CD4-positive, alpha-beta T cell (primary cell): Measurements from ENCODE around the gene ABR. TPM values are rescaled to one million over a fixed set of nuclear protein-coding genes. Genes with fewer than 3 reads are reported as not detected.

Source experiments
- ATAC-seq: fragments of 200-7000 bp; cut with Tn5 transposase; one replicate; pipeline ENCODE4 v1.10.0; 2022; ENCODE audit warnings: mild to moderate bottlenecking; ENCODE audit not compliant: poor library complexity
- CTCF ChIA-PET: fragments of 350-600 bp; sonication (Branson Sonifier 250); formaldehyde crosslinking; loops from one replicate; lab custom pipeline; 2021; ENCODE audit warnings: antibody characterized with exemption, inconsistent platforms; lab: Charles Lee
- POLR2A ChIA-PET: fragments of 350-600 bp; sonication (Branson Sonifier 250); formaldehyde crosslinking; loops from one replicate; lab custom pipeline; 2021; ENCODE audit warnings: antibody characterized with exemption, inconsistent platforms; lab: Charles Lee
- DNase-seq, 14 experiments: peaks; one replicate each; pipeline ENCODE4 v3.0.0-alpha.2; 2013 to 2020; ENCODE audit warnings: mixed read lengths in 2 of 14
- H3K27ac ChIP-seq, 2 donors: one replicate each; pipeline versions ENCODE4 v1.5.1 to v1.7.0; 2013; ENCODE audit warnings: low read length in 2 of 2, low read depth in 1 of 2, mild to moderate bottlenecking in 1 of 2
- H3K27me3 ChIP-seq, 2 experiments: 1 replicate in 1 of 2; 2 replicates in 1 of 2; pipeline versions ENCODE4 v1.6.1 to v1.7.0; 2013; ENCODE audit warnings: low read length in 2 of 2, control low read depth in 1 of 2, mild to moderate bottlenecking in 1 of 2, moderate library complexity in 1 of 2; ENCODE audit not compliant: insufficient read depth in 2 of 2, control insufficient read depth in 1 of 2
- H3K36me3 ChIP-seq: one replicate; pipeline ENCODE4 v1.6.1; 2013; ENCODE audit warnings: low read length, control low read depth; ENCODE audit not compliant: insufficient read depth
- H3K4me1 ChIP-seq: one replicate; pipeline ENCODE4 v1.6.1; 2013; ENCODE audit warnings: low read length, control low read depth; ENCODE audit not compliant: insufficient read depth
- H3K4me3 ChIP-seq: one replicate; pipeline ENCODE4 v1.5.1; 2013; ENCODE audit warnings: mild to moderate bottlenecking, low read length, moderate library complexity
- H3K9me3 ChIP-seq, 2 experiments: 1 replicate in 1 of 2; 2 replicates in 1 of 2; pipeline versions ENCODE4 v1.6.1 to v1.7.0; 2013; ENCODE audit warnings: low read length in 2 of 2, mild to moderate bottlenecking in 2 of 2, control low read depth in 1 of 2, moderate library complexity in 1 of 2; ENCODE audit not compliant: control insufficient read depth in 1 of 2, insufficient read depth in 1 of 2
- H3K27ac Mint-ChIP-seq: one replicate; pipeline ENCODE4 v1.8.0; 2020; ENCODE audit warnings: mixed read lengths
- H3K27me3 Mint-ChIP-seq: one replicate; pipeline ENCODE4 v1.8.0; 2021; ENCODE audit warnings: mixed read lengths
- H3K36me3 Mint-ChIP-seq: one replicate; pipeline ENCODE4 v1.8.0; 2021; ENCODE audit warnings: low read depth, mixed read lengths
- H3K4me1 Mint-ChIP-seq: one replicate; pipeline ENCODE4 v1.8.0; 2021; ENCODE audit warnings: low read depth, mixed read lengths
- H3K4me3 Mint-ChIP-seq: one replicate; pipeline ENCODE4 v1.8.0; 2020; ENCODE audit warnings: mild to moderate bottlenecking, mixed read lengths
- H3K9me3 Mint-ChIP-seq: one replicate; pipeline ENCODE4 v1.8.0; 2020; ENCODE audit warnings: mixed read lengths
- CTCF ChIP-seq: fragments of 200-600 bp; IDR thresholded peaks from one replicate; pipeline ENCODE4 v1.8.0; 2022; ENCODE audit warnings: antibody characterized with exemption, mild to moderate bottlenecking
- intact Hi-C, 2 experiments: fragments of 100-400 bp; cut with DNase I in 1 of 2; cut with micrococcal nuclease in 1 of 2; formaldehyde crosslinking; loops; one replicate each; pipeline versions ENCODE4 v1.15.1 to v1.9.0; 2023 to 2025; cut with DNase I, micrococcal nuclease
- total RNA-seq, 174 experiments: library from RNA in 2 of 174; stranded (reverse) in 2 of 174; gene quantifications; one replicate each; pipeline ENCODE4 v1.2.3 and lab custom pipeline; 2021 to 2026

Gene ABR
- total RNA-seq, 2 experiments from 2014 or later, result 72.4 to 74.8 TPM

- Histone ChIP-seq H3K27ac (no peak overlapping the region), H3K4me3 (no peak overlapping the region), H3K36me3 (no peaks in the 10 kb centered on the region), H3K4me1 (no peaks in the 10 kb centered on the region), H3K9me3 (peaks cover 0 to 9% of the 10 kb centered on the region in 2 experiments), H3K27me3 (no peaks in the 10 kb centered on the region)
- intact Hi-C loops, result no loop called here
- no peak for TF ChIP-seq CTCF
- Mint-ChIP-seq H3K4me3 (no peak overlapping the region), H3K27me3 (no peaks in the 10 kb centered on the region), H3K9me3 (no peaks in the 10 kb centered on the region), H3K36me3 (no peaks in the 10 kb centered on the region), H3K4me1 (no peaks in the 10 kb centered on the region), H3K27ac (no peak overlapping the region)
- POLR2A ChIA-PET, result no interaction called here
- CTCF ChIA-PET, result no interaction called here
- ATAC-seq, result no peak
- DNase-seq, result no peak
These were observed 29.9 kb downstream of the ABR start for GRCh38 chr17:1149869-1150268.

- no peak overlapping the region for H3K27ac ChIP-seq
- DNase-seq, result no peak
- Mint-ChIP-seq H3K4me3 (no peak overlapping the region), H3K4me1 (no peaks in the 10 kb centered on the region), H3K9me3 (no peaks in the 10 kb centered on the region), H3K36me3 (no peaks in the 10 kb centered on the region), H3K27ac (no peak overlapping the region), H3K27me3 (no peaks in the 10 kb centered on the region)
- no peaks in the 10 kb centered on the region for H3K36me3 ChIP-seq
- ATAC-seq, result no peak
- TF ChIP-seq CTCF, result no peak
- POLR2A ChIA-PET, result no interaction called here
- H3K27me3 ChIP-seq, result no peaks in the 10 kb centered on the region
- H3K4me3 ChIP-seq, result no peak overlapping the region
- CTCF ChIA-PET, result no interaction called here
- peaks cover 0 to 9% of the 10 kb centered on the region in 2 experiments for H3K9me3 ChIP-seq
- intact Hi-C loops, result no loop called here
- no peaks in the 10 kb centered on the region for H3K4me1 ChIP-seq
These were observed 32.1 kb downstream of the ABR start for GRCh38 chr17:1147664-1148063.

GRCh38 chr17:1146561-1147265 is 33.1 kb downstream of the ABR start:
- H3K9me3 Mint-ChIP-seq, result no peaks in the 10 kb centered on the region
- no peaks in the 10 kb centered on the region for H3K4me1 Mint-ChIP-seq
- Histone ChIP-seq H3K9me3 (peaks cover 0 to 9% of the 10 kb centered on the region in 2 experiments), H3K4me1 (no peaks in the 10 kb centered on the region), H3K27ac (no peak overlapping the region), H3K36me3 (no peaks in the 10 kb centered on the region), H3K27me3 (no peaks in the 10 kb centered on the region), H3K4me3 (no peak overlapping the region)
- H3K27ac Mint-ChIP-seq, result no peak overlapping the region
- CTCF ChIA-PET, result no interaction called here
- DNase-seq (no peak), ATAC-seq (no peak)
- POLR2A ChIA-PET, result no interaction called here
- no peak for TF ChIP-seq CTCF
- no peak overlapping the region for H3K4me3 Mint-ChIP-seq
- intact Hi-C loops, result no loop called here
- no peaks in the 10 kb centered on the region for H3K27me3 Mint-ChIP-seq
- H3K36me3 Mint-ChIP-seq, result no peaks in the 10 kb centered on the region
